Activated CD8-positive, alpha-beta T cell treated with anti-CD3 and anti-CD28 coated beads for 36 hours (primary cell): ENCODE results near the gene RASAL1. TPM values are rescaled to one million over a fixed set of nuclear protein-coding genes. Genes with fewer than 3 reads are reported as not detected.

ENCODE experiments used
- ATAC-seq: fragments of 200-7000 bp; cut with Tn5 transposase; one replicate; pipeline ENCODE4 v1.10.0; 2021; ENCODE audit warnings: mild to moderate bottlenecking, moderate library complexity
- CTCF ChIA-PET: fragments of 350-600 bp; sonication (Branson Sonifier 250); formaldehyde crosslinking; loops from one replicate; lab custom pipeline; 2021; ENCODE audit warnings: antibody characterized with exemption; lab: Charles Lee
- POLR2A ChIA-PET: fragments of 350-600 bp; sonication (Branson Sonifier 250); formaldehyde crosslinking; loops from one replicate; lab custom pipeline; 2021; ENCODE audit warnings: antibody characterized with exemption; lab: Charles Lee
- DNase-seq: peaks from one replicate; pipeline ENCODE4 v3.0.0-alpha.2; 2020
- H3K27ac Mint-ChIP-seq: one replicate; pipeline ENCODE4 v1.8.0; 2021; ENCODE audit warnings: mild to moderate bottlenecking, mixed read lengths
- H3K27me3 Mint-ChIP-seq: one replicate; pipeline ENCODE4 v1.8.0; 2021; ENCODE audit warnings: mixed read lengths
- H3K36me3 Mint-ChIP-seq: one replicate; pipeline ENCODE4 v1.8.0; 2021; ENCODE audit warnings: low read depth, mixed read lengths
- H3K4me1 Mint-ChIP-seq: one replicate; pipeline ENCODE4 v1.8.0; 2021; ENCODE audit warnings: low read depth, mixed read lengths
- H3K4me3 Mint-ChIP-seq: one replicate; pipeline ENCODE4 v1.8.0; 2021; ENCODE audit warnings: mild to moderate bottlenecking, moderate library complexity, mixed read lengths
- H3K9me3 Mint-ChIP-seq: one replicate; pipeline ENCODE4 v1.8.0; 2021; ENCODE audit warnings: mixed read lengths
- CTCF ChIP-seq: fragments of 200-600 bp; IDR thresholded peaks from one replicate; pipeline ENCODE4 v1.8.0; 2022; ENCODE audit warnings: antibody characterized with exemption, mild to moderate bottlenecking
- intact Hi-C: fragments of 100-400 bp; cut with micrococcal nuclease; formaldehyde crosslinking; loops from one replicate; pipeline ENCODE4 v1.10.0; 2022
- total RNA-seq, 2 experiments: library from RNA; stranded (reverse); gene quantifications; one replicate each; pipeline ENCODE4 v1.2.3, GENCODE V29; 2021

RASAL1 gene
- total RNA-seq, 2 experiments from 2014 or later = 9.8 to 12.4 TPM

- DNase-seq (no peak), ATAC-seq (no peak)
- H3K4me1 Mint-ChIP-seq = peaks cover 2% of the 10 kb centered on the region
- no peak overlapping the region for H3K27ac Mint-ChIP-seq
- no peak for TF ChIP-seq CTCF
- ChIA-PET POLR2A (interaction anchor here (1.0 to 3.6 kb wide), 6 partner anchors 8 to 84 kb away, joined by 3 to 18 read pairs (median 6); partner anchors contain the start of genes DDX54 and RITA1), CTCF (interaction anchor here (0.8 to 10.2 kb wide), 15 partner anchors 10 to 184 kb away, joined by 3 to 77 read pairs (median 5); partner anchors contain the start of genes CFAP73, DDX54, RASAL1 and RITA1)
- intact Hi-C loops = no loop called here
- no peaks in the 10 kb centered on the region for H3K9me3 Mint-ChIP-seq
- no peak overlapping the region for H3K4me3 Mint-ChIP-seq
- H3K36me3 Mint-ChIP-seq = peaks cover 70% of the 10 kb centered on the region
- H3K27me3 Mint-ChIP-seq = no peaks in the 10 kb centered on the region
These were observed 37.6 kb upstream of the RASAL1 start for GRCh38 chr12:113173081-113173698.

GRCh38 chr12:113172185-113172584 is 36.6 kb upstream of the RASAL1 start:
- Mint-ChIP-seq H3K27ac (no peak overlapping the region), H3K9me3 (no peaks in the 10 kb centered on the region), H3K36me3 (peaks cover 60% of the 10 kb centered on the region), H3K4me1 (peaks cover 2% of the 10 kb centered on the region), H3K4me3 (no peak overlapping the region), H3K27me3 (no peaks in the 10 kb centered on the region)
- ChIA-PET CTCF (interaction anchor here (0.8 to 10.2 kb wide), 6 partner anchors 14 to 180 kb away, joined by 3 to 77 read pairs (median 24); partner anchors contain the start of genes DDX54 and RITA1), POLR2A (interaction anchor here (0.6 to 3.6 kb wide), 7 partner anchors 10 to 1206 kb away, joined by 3 to 18 read pairs (median 4); no protein-coding TSS in a partner anchor)
- DNase-seq (no peak), ATAC-seq (no peak)
- intact Hi-C loops = no loop called here
- TF ChIP-seq CTCF = no peak

- Mint-ChIP-seq H3K4me3 (no peak overlapping the region), H3K4me1 (peaks cover 2% of the 10 kb centered on the region), H3K9me3 (no peaks in the 10 kb centered on the region), H3K36me3 (peaks cover 57% of the 10 kb centered on the region), H3K27me3 (no peaks in the 10 kb centered on the region), H3K27ac (no peak overlapping the region)
- DNase-seq (no peak), ATAC-seq (no peak)
- TF ChIP-seq CTCF = no peak
- POLR2A ChIA-PET = interaction anchor here (0.6 to 3.6 kb wide), 8 partner anchors 9 to 1205 kb away, joined by 3 to 18 read pairs (median 4); no protein-coding TSS in a partner anchor
- CTCF ChIA-PET = interaction anchor here (4.2 to 10.2 kb wide), 3 partner anchors 14 to 121 kb away, joined by 36 to 77 read pairs (median 65); partner anchors contain the start of genes DDX54 and RITA1
- intact Hi-C loops = no loop called here
These were observed 36.0 kb upstream of the RASAL1 start for GRCh38 chr12:113171543-113171942.

GRCh38 chr12:113170926-113171325 is 35.4 kb upstream of the RASAL1 start:
- DNase-seq = no peak
- CTCF ChIA-PET = interaction anchor here (1.8 to 10.2 kb wide), 4 partner anchors 15 to 120 kb away, joined by 4 to 77 read pairs (median 50); partner anchors contain the start of genes DDX54, RASAL1 and RITA1
- Mint-ChIP-seq H3K27ac (no peak overlapping the region), H3K4me3 (no peak overlapping the region), H3K27me3 (no peaks in the 10 kb centered on the region), H3K36me3 (peaks cover 60% of the 10 kb centered on the region), H3K9me3 (no peaks in the 10 kb centered on the region), H3K4me1 (peaks cover 2% of the 10 kb centered on the region)
- ATAC-seq = no peak
- POLR2A ChIA-PET = interaction anchor here (0.8 to 3.6 kb wide), 6 partner anchors 9 to 65 kb away, joined by 3 to 18 read pairs (median 4); no protein-coding TSS in a partner anchor
- TF ChIP-seq CTCF = no peak
- intact Hi-C loops = no loop called here

GRCh38 chr12:113170457-113170856 is 34.9 kb upstream of the RASAL1 start:
- no peak for TF ChIP-seq CTCF
- H3K9me3 Mint-ChIP-seq = no peaks in the 10 kb centered on the region
- no peak for DNase-seq
- no peak overlapping the region for H3K4me3 Mint-ChIP-seq
- no peak overlapping the region for H3K27ac Mint-ChIP-seq
- intact Hi-C loops = no loop called here
- CTCF ChIA-PET = interaction anchor here (1.8 to 10.2 kb wide), 2 partner anchors 35 to 120 kb away, joined by 4 to 77 read pairs; partner anchors contain the start of gene RASAL1
- ATAC-seq = no peak
- peaks cover 63% of the 10 kb centered on the region for H3K36me3 Mint-ChIP-seq
- peaks cover 2% of the 10 kb centered on the region for H3K4me1 Mint-ChIP-seq
- H3K27me3 Mint-ChIP-seq = no peaks in the 10 kb centered on the region
- POLR2A ChIA-PET = interaction anchor here (0.8 to 3.6 kb wide), 5 partner anchors 9 to 64 kb away, joined by 3 to 18 read pairs (median 3); no protein-coding TSS in a partner anchor
